CD4-positive, alpha-beta T cell treated with Interferon gamma for 1 hour (primary cell): ENCODE measurements around the gene MYO7A.

Experiments used
- DNase-seq: peaks from one replicate; pipeline ENCODE4 v3.0.0-alpha.2; 2020

The MYO7A gene

GRCh38 chr11:77202941-77203900 lies 75.2 kb downstream of the MYO7A start:
- DNase-seq = no peak

- DNase-seq = no peak
These were observed 76.1 kb downstream of the MYO7A start for GRCh38 chr11:77203901-77204753.

GRCh38 chr11:77204754-77205466 lies 76.9 kb downstream of the MYO7A start:
- no peak for DNase-seq

GRCh38 chr11:77205467-77206263 lies 77.6 kb downstream of the MYO7A start:
- DNase-seq = no peak

GRCh38 chr11:77206264-77207018 lies 78.4 kb downstream of the MYO7A start:
- no peak for DNase-seq

GRCh38 chr11:77207019-77207485 lies 79.0 kb downstream of the MYO7A start:
- no peak for DNase-seq

GRCh38 chr11:77207618-77208313 lies 79.7 kb downstream of the MYO7A start:
- no peak for DNase-seq

- no peak for DNase-seq
These were observed 80.5 kb downstream of the MYO7A start for GRCh38 chr11:77208535-77208934.

- no peak for DNase-seq
These were observed 81.6 kb downstream of the MYO7A start for GRCh38 chr11:77209663-77210062.

- DNase-seq = no peak
These were observed 83.0 kb downstream of the MYO7A start for GRCh38 chr11:77211040-77211451.

- no peak for DNase-seq
These were observed 83.7 kb downstream of the MYO7A start for GRCh38 chr11:77211594-77212251.

GRCh38 chr11:77212314-77213007 lies 84.4 kb downstream of the MYO7A start:
- no peak for DNase-seq

GRCh38 chr11:77213029-77213579 lies 85.1 kb downstream of the MYO7A start:
- no peak for DNase-seq

- no peak for DNase-seq
These were observed 85.8 kb downstream of the MYO7A start for GRCh38 chr11:77213589-77214428.

GRCh38 chr11:77214557-77214956 lies 86.5 kb downstream of the MYO7A start:
- DNase-seq = no peak

- no peak for DNase-seq
These were observed 87.1 kb downstream of the MYO7A start for GRCh38 chr11:77215106-77215505.

- no peak for DNase-seq
These were observed 89.1 kb downstream of the MYO7A start for GRCh38 chr11:77217156-77217555.

- no peak for DNase-seq
These were observed 95.8 kb downstream of the MYO7A start for GRCh38 chr11:77223797-77224196.
